Left ventricle myocardium inferior (tissue), 1 donor: ENCODE measurements around the gene TBX15. TPM values are rescaled to one million over a fixed set of nuclear protein-coding genes. Genes with fewer than 3 reads are reported as not detected.

Source experiments
- DNase-seq: peaks from one replicate; pipeline ENCODE4 v3.0.0-alpha.2; 2020
- H3K27ac ChIP-seq: fragments of 200-600 bp; replicated peaks from 2 replicates; pipeline ENCODE4 v1.8.0; 2021
- H3K27me3 ChIP-seq: fragments of 200-600 bp; 2 replicates; pipeline ENCODE4 v1.8.0; 2021; ENCODE audit warnings: low read depth
- H3K36me3 ChIP-seq: fragments of 200-600 bp; 2 replicates; pipeline ENCODE4 v1.8.0; 2021
- H3K4me1 ChIP-seq: fragments of 200-600 bp; 2 replicates; pipeline ENCODE4 v1.8.0; 2021
- H3K4me3 ChIP-seq: fragments of 200-600 bp; 2 replicates; pipeline ENCODE4 v1.8.0; 2021; ENCODE audit warnings: mild to moderate bottlenecking, moderate library complexity
- H3K9me3 ChIP-seq: fragments of 200-600 bp; replicated peaks from 2 replicates; pipeline ENCODE4 v1.8.0; 2021
- intact Hi-C: fragments of 100-400 bp; cut with micrococcal nuclease; formaldehyde crosslinking; loops from one replicate; pipeline ENCODE4 v1.11.0; 2022
- total RNA-seq: library from RNA; stranded (reverse); fragmentation: NEBNext Ultra II Directional; extraction: Animal tissue kit (Norgen Biotek cat#: 25700); gene quantifications from one replicate; pipeline ENCODE4 v1.2.1, GENCODE V29; 2021
- TF ChIP-seq, protein P1 (sequence below): fragments of 200-600 bp; IDR thresholded peaks from 2 replicates; pipeline ENCODE4 v1.8.0; 2021; ENCODE audit warnings: antibody characterized with exemption, mild to moderate bottlenecking, borderline replicate concordance
- donor health status: DM: no; HTN: yes; CAD: no; lungs with severe emphysema.

Gene TBX15
- total RNA-seq, 1 donor from 2014 or later = 0.63 TPM

DNA sequence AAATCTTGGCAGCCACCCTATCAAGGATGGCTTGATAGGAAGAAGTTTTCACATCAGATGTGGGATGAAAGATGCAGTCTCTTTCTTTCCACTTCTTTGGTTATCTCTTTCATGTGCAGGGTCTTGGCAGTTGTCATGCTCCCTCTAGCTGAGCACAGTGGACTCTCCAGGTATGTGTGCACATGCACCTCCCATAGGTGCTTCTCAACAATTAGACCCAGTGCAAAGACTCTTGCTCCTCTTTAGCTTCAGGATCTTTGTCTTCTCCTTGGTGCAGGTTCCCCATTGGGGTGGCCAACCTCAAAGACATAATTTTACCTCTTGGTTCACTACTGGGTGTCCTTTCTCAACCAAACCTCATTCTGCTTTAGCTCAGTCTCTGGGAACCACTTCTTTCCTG is 80.7 kb downstream of the TBX15 start:
- H3K36me3 ChIP-seq = no peaks in the 10 kb centered on the region
- intact Hi-C loops = no loop called here
- peaks cover 18% of the 10 kb centered on the region for H3K27me3 ChIP-seq
- H3K4me1 ChIP-seq = no peaks in the 10 kb centered on the region
- H3K4me3 ChIP-seq = no peak overlapping the region
- no peaks in the 10 kb centered on the region for H3K9me3 ChIP-seq
- DNase-seq = no peak
- TF ChIP-seq, protein P1, sequence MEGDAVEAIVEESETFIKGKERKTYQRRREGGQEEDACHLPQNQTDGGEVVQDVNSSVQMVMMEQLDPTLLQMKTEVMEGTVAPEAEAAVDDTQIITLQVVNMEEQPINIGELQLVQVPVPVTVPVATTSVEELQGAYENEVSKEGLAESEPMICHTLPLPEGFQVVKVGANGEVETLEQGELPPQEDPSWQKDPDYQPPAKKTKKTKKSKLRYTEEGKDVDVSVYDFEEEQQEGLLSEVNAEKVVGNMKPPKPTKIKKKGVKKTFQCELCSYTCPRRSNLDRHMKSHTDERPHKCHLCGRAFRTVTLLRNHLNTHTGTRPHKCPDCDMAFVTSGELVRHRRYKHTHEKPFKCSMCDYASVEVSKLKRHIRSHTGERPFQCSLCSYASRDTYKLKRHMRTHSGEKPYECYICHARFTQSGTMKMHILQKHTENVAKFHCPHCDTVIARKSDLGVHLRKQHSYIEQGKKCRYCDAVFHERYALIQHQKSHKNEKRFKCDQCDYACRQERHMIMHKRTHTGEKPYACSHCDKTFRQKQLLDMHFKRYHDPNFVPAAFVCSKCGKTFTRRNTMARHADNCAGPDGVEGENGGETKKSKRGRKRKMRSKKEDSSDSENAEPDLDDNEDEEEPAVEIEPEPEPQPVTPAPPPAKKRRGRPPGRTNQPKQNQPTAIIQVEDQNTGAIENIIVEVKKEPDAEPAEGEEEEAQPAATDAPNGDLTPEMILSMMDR = no peak
- no peak overlapping the region for H3K27ac ChIP-seq

DNA sequence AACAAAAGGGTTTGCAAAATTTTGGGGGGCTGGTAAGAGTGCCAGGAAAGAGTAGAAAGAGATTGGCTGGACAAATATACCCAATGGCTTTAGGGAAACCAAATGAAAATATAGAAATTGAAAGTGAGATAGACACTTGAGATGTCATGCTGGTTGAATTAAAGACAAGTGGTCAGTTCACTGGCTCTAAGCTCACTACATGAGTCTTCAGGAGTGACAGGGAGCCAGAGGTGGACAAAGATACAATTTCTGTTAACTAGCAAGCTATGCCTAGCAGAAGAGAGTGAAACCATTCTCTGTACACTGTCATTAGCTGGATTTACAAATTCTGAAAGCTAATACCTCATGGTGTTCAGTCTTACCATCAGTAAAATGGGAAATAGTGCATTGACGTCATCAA is 82.5 kb downstream of the TBX15 start:
- TF ChIP-seq, protein P1 = no peak
- no peaks in the 10 kb centered on the region for H3K4me1 ChIP-seq
- H3K9me3 ChIP-seq = no peaks in the 10 kb centered on the region
- H3K4me3 ChIP-seq = no peak overlapping the region
- DNase-seq = no peak
- H3K27me3 ChIP-seq = peaks cover 18% of the 10 kb centered on the region
- no peak overlapping the region for H3K27ac ChIP-seq
- intact Hi-C loops = no loop called here
- no peaks in the 10 kb centered on the region for H3K36me3 ChIP-seq

DNA sequence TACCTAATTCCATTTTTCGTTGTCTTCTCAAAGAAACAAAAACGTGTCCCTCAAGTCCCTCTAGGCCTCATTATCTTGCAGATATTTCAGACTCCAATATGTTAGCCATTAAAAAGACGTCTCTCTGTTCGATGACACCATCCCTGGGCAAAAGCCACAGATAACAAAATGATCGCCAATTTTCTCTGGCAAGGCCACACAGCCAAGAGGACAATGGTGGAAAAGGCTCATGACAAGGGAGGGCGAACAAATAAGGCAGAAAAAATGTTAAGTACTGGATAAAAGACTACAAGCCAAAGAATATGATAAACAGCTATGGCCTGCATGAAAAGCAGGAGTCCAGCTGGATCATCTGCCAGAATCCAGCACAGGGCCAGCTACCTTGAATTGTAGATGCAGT is 82.9 kb downstream of the TBX15 start:
- intact Hi-C loops = no loop called here
- DNase-seq = no peak
- Histone ChIP-seq H3K4me1 (no peaks in the 10 kb centered on the region), H3K27me3 (peaks cover 18% of the 10 kb centered on the region), H3K27ac (no peak overlapping the region), H3K36me3 (no peaks in the 10 kb centered on the region), H3K9me3 (no peaks in the 10 kb centered on the region), H3K4me3 (no peak overlapping the region)
- TF ChIP-seq, protein P1 = no peak

DNA sequence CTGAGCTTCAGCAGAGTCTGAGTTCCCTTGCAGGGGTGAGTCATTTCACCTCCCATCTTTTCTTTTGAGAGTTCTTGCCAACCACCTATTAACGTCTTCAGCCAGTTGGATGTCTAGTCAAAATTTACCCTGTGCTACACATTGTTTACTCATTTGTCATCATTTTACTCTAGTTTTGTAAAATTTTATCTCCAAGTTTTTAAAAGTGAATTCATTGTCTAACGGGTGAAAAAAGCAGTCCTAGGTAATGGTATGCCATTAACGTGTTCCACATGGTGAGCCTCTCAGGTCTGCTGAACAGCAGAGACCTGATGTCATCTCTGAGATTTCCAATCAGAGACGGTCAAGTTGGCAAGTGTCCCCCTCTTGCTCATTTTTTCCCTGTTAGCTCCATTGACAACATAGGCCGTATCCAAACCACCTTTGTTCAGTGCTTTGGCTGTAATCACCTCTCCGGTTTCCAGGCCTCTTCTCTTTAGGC is 85.4 kb downstream of the TBX15 start:
- no peaks in the 10 kb centered on the region for H3K36me3 ChIP-seq
- DNase-seq = no peak
- H3K27me3 ChIP-seq = peaks cover 5% of the 10 kb centered on the region
- no peaks in the 10 kb centered on the region for H3K9me3 ChIP-seq
- TF ChIP-seq, protein P1 = no peak
- intact Hi-C loops = no loop called here
- H3K4me3 ChIP-seq = no peak overlapping the region
- no peak overlapping the region for H3K27ac ChIP-seq
- no peaks in the 10 kb centered on the region for H3K4me1 ChIP-seq

DNA sequence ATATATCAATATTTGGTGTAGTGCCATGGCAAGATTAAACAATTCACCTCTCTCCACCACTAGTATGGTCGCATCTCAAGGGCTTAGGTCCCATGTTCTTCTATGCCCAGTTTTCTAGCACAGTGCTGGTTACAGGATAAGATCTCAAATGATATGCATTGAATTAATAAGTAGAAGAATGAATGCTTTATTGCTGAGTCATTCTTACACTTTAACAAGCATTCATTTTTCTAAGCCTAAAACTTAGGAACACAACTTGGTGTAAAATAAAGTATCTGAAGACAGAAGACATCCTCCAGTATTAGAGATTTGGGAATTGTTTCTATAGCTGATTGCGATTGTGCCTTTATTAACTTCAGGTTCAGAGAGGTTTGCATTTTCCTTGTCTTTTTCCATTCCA is 85.8 kb downstream of the TBX15 start:
- TF ChIP-seq, protein P1 = no peak
- Histone ChIP-seq H3K27ac (no peak overlapping the region), H3K4me3 (no peak overlapping the region), H3K4me1 (no peaks in the 10 kb centered on the region), H3K36me3 (no peaks in the 10 kb centered on the region), H3K9me3 (no peaks in the 10 kb centered on the region), H3K27me3 (peaks cover under 1% of the 10 kb centered on the region)
- DNase-seq = no peak
- intact Hi-C loops = no loop called here
